HUES64 (cell line): ENCODE results near the gene GFRA4.

Source experiments
- H3K27ac ChIP-seq: 2 replicates; pipeline ENCODE4 v1.7.0; 2013; ENCODE audit warnings: low read depth, low read length, inconsistent platforms
- H3K27me3 ChIP-seq: 2 replicates; pipeline ENCODE4 v1.6.1; 2013; ENCODE audit warnings: mild to moderate bottlenecking, low read length; ENCODE audit not compliant: insufficient read depth
- H3K36me3 ChIP-seq: 2 replicates; pipeline ENCODE4 v1.6.1; 2013; ENCODE audit warnings: mild to moderate bottlenecking, low read length; ENCODE audit not compliant: insufficient read depth
- H3K4me1 ChIP-seq: 2 replicates; pipeline ENCODE4 v1.6.1; 2013; ENCODE audit warnings: mild to moderate bottlenecking, low read length, moderate library complexity; ENCODE audit not compliant: insufficient read depth
- H3K4me3 ChIP-seq: 2 replicates; pipeline ENCODE4 v1.5.1; 2013; ENCODE audit warnings: mild to moderate bottlenecking, low read length, moderate library complexity
- H3K9ac ChIP-seq: 2 replicates; pipeline ENCODE4 v1.6.1; 2013; ENCODE audit warnings: mild to moderate bottlenecking, low read depth, low read length
- H3K9me3 ChIP-seq: 2 replicates; pipeline ENCODE4 v1.6.1; 2013; ENCODE audit warnings: low read depth, low read length; ENCODE audit not compliant: insufficient read depth
- WGBS: fragments of 150-250, 120-280 bp; methylation state at CpG from one replicate; pipeline ENCODE4 v1.1.7; 2013; ENCODE audit warnings: missing lambda C conversion rate; 5-methylcytosine and 5-hydroxymethylcytosine counted together

The GFRA4 gene

GRCh38 chr20:3702611-3703391 lies 39.6 kb upstream of the GFRA4 start:
- H3K9me3 ChIP-seq: no peaks in the 10 kb centered on the region
- no peak overlapping the region for H3K9ac ChIP-seq
- H3K27ac ChIP-seq: no peak overlapping the region
- no peaks in the 10 kb centered on the region for H3K36me3 ChIP-seq
- no peaks in the 10 kb centered on the region for H3K4me1 ChIP-seq
- H3K27me3 ChIP-seq: no peaks in the 10 kb centered on the region
- 91% methylated on average over 9 of the region's 11 CpGs for WGBS
- no peak overlapping the region for H3K4me3 ChIP-seq

- Histone ChIP-seq H3K4me1 (no peaks in the 10 kb centered on the region), H3K27ac (no peak overlapping the region), H3K27me3 (no peaks in the 10 kb centered on the region), H3K36me3 (no peaks in the 10 kb centered on the region), H3K9me3 (no peaks in the 10 kb centered on the region), H3K4me3 (no peak overlapping the region), H3K9ac (no peak overlapping the region)
- WGBS: 89% methylated on average over 13 of the region's 13 CpGs
Measured at GRCh38 chr20:3701061-3701998, 38.1 kb upstream of the GFRA4 start.

DNA sequence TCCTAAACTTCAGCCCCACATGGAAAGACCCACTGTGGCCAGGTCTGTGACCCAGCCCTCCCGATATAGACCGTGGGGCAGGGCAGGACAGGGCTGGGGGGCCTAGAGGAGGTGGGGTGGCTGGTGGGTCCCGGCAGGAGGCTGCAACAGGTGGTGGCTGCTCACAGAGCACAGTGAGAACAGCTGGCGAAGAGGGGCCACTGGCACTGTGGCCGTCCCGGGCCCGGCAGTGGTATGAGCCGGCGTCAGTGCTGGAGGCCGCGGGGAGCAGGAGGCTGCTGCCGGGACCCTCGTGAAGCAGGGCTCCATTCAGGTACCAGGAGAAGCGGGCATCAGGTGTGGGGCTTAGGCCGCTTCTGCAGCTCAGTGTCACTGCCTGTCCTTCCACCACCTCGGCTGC lies 35.8 kb upstream of the GFRA4 start:
- H3K27ac ChIP-seq: no peak overlapping the region
- H3K9ac ChIP-seq: no peak overlapping the region
- H3K9me3 ChIP-seq: no peaks in the 10 kb centered on the region
- no peaks in the 10 kb centered on the region for H3K27me3 ChIP-seq
- WGBS: 86% methylated on average over 16 of the region's 16 CpGs
- no peak overlapping the region for H3K4me3 ChIP-seq
- H3K4me1 ChIP-seq: no peaks in the 10 kb centered on the region
- H3K36me3 ChIP-seq: no peaks in the 10 kb centered on the region

GRCh38 chr20:3698591-3699001 lies 35.4 kb upstream of the GFRA4 start:
- Histone ChIP-seq H3K9me3 (no peaks in the 10 kb centered on the region), H3K27ac (no peak overlapping the region), H3K27me3 (no peaks in the 10 kb centered on the region), H3K4me1 (no peaks in the 10 kb centered on the region), H3K4me3 (no peak overlapping the region), H3K36me3 (no peaks in the 10 kb centered on the region), H3K9ac (no peak overlapping the region)
- 95% methylated on average over 6 of the region's 6 CpGs for WGBS

- H3K36me3 ChIP-seq: no peaks in the 10 kb centered on the region
- H3K9me3 ChIP-seq: no peaks in the 10 kb centered on the region
- H3K4me1 ChIP-seq: no peaks in the 10 kb centered on the region
- no peak overlapping the region for H3K27ac ChIP-seq
- no peaks in the 10 kb centered on the region for H3K27me3 ChIP-seq
- no peak overlapping the region for H3K9ac ChIP-seq
- WGBS: 89% methylated on average over 18 of the region's 18 CpGs
- H3K4me3 ChIP-seq: no peak overlapping the region
Measured at GRCh38 chr20:3697588-3698305, 34.5 kb upstream of the GFRA4 start.

DNA sequence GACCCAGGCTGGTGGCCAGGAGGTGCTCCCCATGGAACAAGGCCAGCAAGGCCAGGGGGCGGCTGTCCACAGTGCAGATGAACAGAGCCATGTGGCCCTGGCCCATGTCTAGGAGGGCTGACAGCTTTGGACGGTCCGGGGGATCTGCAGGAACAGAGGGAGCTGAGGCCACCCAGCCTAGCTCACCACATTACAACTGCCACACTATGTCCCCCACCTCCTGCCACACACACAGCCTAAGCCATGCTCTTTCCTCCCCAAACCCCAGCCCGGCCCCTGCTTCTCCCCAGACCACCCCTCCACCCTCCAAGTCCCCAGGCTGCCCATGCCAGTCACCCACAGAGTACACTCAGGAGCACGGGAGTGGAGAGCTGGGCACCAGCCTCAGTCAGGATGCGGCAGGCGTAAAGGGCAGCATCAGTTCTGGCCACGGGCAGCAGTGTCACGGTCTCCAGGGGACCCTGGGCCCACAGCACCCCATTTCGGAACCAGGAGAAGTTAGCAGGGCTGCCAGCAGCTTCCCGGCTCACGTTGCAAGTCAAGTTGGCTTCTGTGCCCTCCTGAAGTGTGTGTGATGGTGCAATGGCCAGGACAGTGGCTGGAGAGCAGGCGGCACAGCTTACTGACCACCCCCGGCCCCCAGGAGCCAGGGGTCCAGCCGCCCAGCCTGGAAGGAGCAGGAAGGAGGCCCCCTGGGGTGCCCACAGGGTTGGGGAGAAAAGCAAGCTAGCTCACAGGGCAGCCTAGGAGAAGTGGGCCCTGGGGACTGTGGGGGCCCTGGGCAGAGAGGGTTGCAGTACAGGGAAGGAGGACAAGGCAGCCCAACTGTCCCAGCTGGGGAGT lies 33.8 kb upstream of the GFRA4 start:
- H3K27ac ChIP-seq: no peak overlapping the region
- H3K36me3 ChIP-seq: no peaks in the 10 kb centered on the region
- whole genome bisulfite sequencing: 91% methylated on average over 15 of the region's 15 CpGs
- no peak overlapping the region for H3K9ac ChIP-seq
- H3K27me3 ChIP-seq: no peaks in the 10 kb centered on the region; the same call in 1 of the 2 replicates
- H3K4me3 ChIP-seq: no peak overlapping the region
- no peaks in the 10 kb centered on the region for H3K9me3 ChIP-seq
- H3K4me1 ChIP-seq: no peaks in the 10 kb centered on the region

DNA sequence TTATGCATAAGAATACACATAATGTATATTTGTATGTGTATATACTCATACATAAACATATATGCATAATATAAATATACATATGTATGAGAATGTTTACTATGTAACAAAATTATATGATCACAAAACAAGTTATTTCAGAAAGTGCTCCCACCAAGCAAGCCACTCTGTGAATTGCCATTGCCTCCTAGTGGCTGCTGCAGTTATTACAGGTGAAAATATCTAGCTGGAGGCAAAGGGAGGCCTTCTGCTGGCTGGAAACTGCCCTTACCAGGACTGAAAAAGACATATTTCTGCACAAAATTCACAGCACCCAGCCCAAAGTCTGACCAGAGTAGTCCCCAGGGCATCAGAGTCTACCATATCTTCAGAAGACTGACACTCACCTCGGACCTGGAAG lies 33.0 kb upstream of the GFRA4 start:
- no peaks in the 10 kb centered on the region for H3K4me1 ChIP-seq
- no peak overlapping the region for H3K4me3 ChIP-seq
- WGBS: 95% methylated on average over 1 of the region's 1 CpG
- H3K9ac ChIP-seq: no peak overlapping the region
- no peaks in the 10 kb centered on the region for H3K9me3 ChIP-seq
- H3K36me3 ChIP-seq: no peaks in the 10 kb centered on the region
- no peaks in the 10 kb centered on the region; the same call in 1 of the 2 replicates for H3K27me3 ChIP-seq
- H3K27ac ChIP-seq: no peak overlapping the region

GRCh38 chr20:3694864-3695263 lies 31.7 kb upstream of the GFRA4 start:
- WGBS: 94% methylated on average over 5 of the region's 5 CpGs
- no peaks in the 10 kb centered on the region for H3K4me1 ChIP-seq
- no peaks in the 10 kb centered on the region for H3K9me3 ChIP-seq
- H3K27ac ChIP-seq: no peak overlapping the region
- H3K27me3 ChIP-seq: no peaks in the 10 kb centered on the region; the same call in 1 of the 2 replicates
- no peak overlapping the region for H3K4me3 ChIP-seq
- no peaks in the 10 kb centered on the region for H3K36me3 ChIP-seq
- no peak overlapping the region for H3K9ac ChIP-seq

DNA sequence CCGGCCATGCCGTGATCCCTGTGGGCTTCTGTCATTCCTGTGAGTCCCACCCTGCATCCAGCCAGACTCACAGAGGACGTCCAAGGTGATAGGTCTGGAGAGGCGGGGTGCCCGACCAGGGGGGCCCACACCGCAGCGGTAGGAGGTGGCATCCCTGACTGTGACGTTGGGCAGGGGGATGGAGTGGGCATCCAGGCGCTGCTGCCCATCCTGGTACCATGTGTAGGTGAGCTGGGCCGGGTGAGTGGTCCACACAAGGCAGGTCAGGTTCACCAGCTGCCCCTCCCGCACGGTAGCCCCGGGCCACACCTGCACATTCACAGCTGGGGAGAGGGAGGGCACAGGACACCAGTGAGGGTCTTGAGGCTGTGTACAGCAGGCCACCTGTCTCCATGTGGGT lies 30.2 kb upstream of the GFRA4 start:
- Histone ChIP-seq H3K9me3 (no peaks in the 10 kb centered on the region), H3K4me3 (no peak overlapping the region), H3K9ac (no peak overlapping the region), H3K27me3 (no peaks in the 10 kb centered on the region; the same call in 1 of the 2 replicates), H3K27ac (no peak overlapping the region), H3K36me3 (no peaks in the 10 kb centered on the region), H3K4me1 (no peaks in the 10 kb centered on the region)
- WGBS: 93% methylated on average over 13 of the region's 13 CpGs

DNA sequence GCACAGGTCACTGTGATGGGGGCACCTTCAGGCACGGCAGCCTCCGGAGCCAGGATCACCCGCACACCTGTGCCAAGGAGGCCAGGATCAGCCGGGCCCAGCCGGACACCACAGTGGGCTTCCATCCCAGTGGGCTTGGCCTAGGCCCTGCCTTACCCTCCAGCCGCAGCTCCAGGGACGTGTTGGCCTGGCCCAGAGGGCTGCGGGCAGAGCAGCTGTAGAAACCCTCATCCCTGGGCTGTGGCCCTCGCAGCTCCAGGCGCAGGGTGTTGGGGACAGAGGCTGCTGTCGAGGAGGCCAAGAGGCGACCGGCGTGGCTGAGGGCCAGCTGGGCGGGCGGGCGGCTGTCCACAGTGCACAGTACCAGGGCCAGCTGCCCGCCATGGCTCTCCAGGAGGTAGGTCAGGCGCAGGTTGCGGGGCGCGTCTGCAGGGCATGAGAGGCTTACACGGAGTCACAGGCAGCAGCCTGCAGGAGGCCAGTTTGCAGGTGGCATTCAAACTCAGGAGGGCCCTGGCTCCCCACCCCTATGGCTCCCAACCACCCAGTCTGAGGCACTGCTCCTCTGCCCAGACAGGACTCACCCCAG lies 29.6 kb upstream of the GFRA4 start:
- Histone ChIP-seq H3K27ac (no peak overlapping the region), H3K4me3 (no peak overlapping the region), H3K9ac (no peak overlapping the region), H3K4me1 (no peaks in the 10 kb centered on the region), H3K36me3 (no peaks in the 10 kb centered on the region), H3K9me3 (no peaks in the 10 kb centered on the region), H3K27me3 (no peaks in the 10 kb centered on the region; the same call in 1 of the 2 replicates)
- 92% methylated on average over 23 of the region's 23 CpGs for WGBS
